Raji (cell line): ENCODE data around the gene GLMN.

ENCODE experiments used
- POLR2A ChIP-seq: IDR thresholded peaks from 2 replicates; pipeline ENCODE4 v1.6.1; 2011; ENCODE audit warnings: low read depth, low read length, control low read depth; ENCODE audit not compliant: insufficient read depth

GLMN gene

DNA sequence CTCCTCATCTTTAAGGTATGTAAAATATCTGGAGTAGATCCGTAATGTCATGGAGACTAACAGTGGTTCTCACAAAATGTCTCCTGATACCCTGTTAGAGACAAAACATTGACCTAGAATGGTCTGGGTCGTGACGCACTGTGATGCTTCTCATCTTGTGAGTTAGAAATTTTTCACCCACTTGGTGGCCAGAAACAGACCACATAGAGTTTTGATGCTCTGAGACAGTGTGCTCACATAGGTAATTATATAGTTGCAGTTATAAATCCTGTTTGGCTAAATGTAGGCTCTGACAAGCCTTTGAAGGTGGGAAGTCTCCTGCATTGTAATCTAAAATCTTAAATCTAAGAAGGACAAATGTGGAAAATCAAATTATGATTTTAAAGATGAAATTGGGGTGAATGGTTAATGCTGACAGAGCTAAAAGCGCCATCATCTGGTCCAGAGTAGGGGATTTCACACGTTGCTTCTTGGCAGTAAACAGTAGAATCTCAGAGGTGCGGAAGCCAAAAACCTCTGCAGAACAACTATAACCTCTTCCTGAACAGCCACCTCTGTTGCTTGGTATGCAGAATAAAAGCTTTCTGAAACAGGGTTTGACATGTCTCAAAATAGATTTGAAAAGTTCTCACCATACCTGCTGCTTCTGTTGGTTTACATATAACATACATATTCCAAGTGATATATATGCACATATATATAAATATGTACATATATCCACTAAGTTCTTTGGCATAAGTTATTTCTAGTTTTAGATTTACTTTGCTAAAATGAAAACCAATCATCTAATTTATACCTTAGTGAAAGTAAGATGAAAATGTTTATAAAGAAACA lies 17.2 kb upstream of the GLMN start:
- TF ChIP-seq POLR2A: no peak

- TF ChIP-seq POLR2A: no peak
Measured at GRCh38 chr1:92314024-92314423, 15.2 kb upstream of the GLMN start.

DNA sequence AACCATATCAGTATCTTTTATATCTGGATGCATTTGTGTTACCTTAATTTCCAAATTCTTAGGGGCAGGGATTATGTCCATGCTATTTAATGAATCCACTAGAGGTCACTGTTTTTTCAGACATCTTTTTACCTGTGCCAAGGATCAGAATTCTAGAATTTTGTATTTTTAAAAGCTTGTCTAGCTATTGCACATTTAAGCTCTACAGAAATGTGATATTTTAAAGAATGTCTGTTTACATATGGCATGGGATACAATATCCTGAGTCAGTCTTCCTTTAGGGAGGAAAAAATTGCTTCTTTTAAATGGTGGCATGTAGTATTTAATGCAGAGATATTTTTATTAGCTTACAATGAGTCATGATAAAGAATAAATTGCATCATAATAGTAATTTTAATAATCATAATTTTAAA lies 11.4 kb upstream of the GLMN start:
- no peak for TF ChIP-seq POLR2A

GRCh38 chr1:92307980-92308379 lies 9.2 kb upstream of the GLMN start:
- TF ChIP-seq POLR2A: no peak

- TF ChIP-seq POLR2A: no peak
Measured at GRCh38 chr1:92306020-92306419, 7.2 kb upstream of the GLMN start.

GRCh38 chr1:92301021-92301420 lies 2.2 kb upstream of the GLMN start:
- no peak for TF ChIP-seq POLR2A

DNA sequence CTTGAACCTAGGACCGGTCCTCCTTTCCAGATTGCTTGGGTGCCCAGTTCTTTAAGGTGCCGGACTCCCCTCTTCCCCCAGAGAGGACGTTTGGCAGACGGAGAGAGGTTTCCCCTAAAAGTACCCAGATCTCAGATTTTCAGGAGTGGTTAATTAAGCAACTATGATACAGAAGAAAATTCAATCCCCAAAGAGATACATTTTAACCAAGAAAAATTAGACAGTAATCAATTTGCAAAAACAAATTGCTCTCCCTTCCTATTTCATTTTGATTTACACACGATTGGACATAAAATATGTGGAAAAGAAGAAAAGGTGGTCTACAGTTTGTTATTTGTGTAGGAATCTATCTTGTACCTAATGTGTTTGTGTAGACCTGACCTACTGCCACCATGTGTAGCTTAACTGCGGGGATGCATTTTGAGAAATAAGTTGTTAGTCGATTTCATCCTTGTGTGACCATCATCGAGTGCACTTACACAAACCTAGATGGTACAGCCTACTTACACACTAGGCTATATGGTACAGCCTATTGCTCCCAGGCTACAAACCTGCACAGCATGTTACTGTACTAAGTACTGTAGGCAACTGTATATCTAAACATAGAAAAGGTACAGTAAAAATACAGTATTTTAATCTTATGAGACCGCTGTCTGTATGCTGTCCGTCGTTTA lies 827 bp upstream of the GLMN start:
- TF ChIP-seq POLR2A: no peak

DNA sequence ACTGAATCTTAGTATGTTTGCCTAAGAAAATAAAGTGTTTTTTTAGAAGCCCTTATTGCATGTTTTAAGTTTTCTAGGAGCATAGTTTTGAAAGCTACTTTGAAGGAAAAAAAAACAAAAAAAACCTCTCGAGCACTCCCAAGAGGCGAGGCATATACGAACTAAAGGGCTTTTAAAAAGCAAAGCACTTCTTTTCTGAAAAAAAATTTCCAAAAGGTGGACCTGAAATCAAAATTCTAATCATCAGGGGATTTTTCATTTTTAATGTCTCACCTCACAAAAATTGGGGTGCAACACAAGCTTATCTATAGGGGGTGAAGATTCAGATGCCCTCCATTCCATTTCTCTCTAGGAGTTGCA lies 594 bp downstream of the GLMN start:
- TF ChIP-seq POLR2A: no peak

- no peak for TF ChIP-seq POLR2A
Measured at GRCh38 chr1:92291372-92291999, 7.3 kb downstream of the GLMN start.

DNA sequence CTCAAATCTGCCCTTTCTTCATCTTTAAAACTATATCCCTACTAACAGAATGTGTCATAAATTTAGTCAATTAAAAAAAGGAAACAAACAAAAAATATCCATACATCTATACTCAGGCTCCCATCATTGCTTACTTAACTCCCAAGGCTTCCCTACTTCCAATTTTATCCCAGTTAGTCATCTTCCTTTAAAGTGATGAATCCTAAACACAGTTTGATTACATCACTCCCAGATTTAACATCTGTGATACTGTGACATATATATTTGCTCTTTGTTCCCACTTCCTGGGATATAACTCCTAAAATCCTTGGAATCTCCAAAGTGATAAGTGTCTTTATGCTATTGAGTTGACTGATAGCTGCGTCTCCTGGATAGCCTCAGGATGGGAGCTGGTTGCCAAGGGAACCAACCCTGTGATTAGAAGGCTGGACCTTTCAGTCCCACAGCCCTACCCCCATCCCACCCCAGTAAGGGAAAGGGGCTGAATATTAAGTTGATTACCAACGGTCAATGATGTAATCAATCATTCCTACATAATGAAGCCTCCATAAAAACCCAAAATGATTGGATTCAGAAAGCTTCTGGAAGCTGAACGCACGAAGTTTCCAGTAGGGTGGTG lies 21.6 kb downstream of the GLMN start:
- TF ChIP-seq POLR2A: no peak

GRCh38 chr1:92276082-92276481 lies 22.7 kb downstream of the GLMN start:
- no peak for TF ChIP-seq POLR2A

DNA sequence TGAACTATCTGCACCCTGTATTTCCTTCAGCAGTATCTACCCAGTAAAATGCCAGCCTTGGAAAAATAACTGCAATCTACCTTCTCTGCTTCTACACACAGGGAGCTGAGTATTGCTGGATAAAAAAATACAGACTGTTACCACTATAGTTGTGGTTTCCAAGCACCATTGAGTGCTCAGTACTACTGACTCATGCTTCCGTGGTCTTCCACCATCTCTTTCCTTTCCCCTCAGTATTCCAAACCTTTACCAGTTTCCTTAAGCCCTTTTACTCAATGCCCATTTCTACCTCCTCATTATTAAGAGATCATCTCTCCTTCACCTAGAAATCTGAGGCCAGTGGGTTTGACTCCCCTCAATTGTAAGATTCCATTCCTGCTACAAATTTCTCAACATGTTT lies 23.8 kb downstream of the GLMN start:
- TF ChIP-seq POLR2A: no peak

DNA sequence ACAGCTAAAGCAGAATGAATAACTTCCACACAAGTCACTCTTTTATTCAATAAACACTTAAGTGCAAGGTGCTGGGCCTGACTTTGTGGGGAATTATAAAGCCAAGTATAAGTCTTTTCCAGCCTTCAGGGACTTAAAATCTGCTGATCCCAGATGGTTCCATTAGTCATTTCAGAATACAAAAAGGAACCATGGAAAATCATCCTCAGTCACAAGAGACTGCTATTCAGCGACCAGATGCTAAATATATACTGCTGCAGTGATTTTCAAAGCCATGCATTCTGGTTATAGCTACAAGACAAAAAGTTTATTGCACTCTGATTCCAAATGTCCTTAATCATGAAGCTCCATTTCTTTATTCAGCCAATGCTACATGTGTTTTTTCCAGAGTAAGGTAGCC lies 25.7 kb downstream of the GLMN start:
- TF ChIP-seq POLR2A: no peak

- TF ChIP-seq POLR2A: no peak
Measured at GRCh38 chr1:92262516-92262915, 36.3 kb downstream of the GLMN start.

DNA sequence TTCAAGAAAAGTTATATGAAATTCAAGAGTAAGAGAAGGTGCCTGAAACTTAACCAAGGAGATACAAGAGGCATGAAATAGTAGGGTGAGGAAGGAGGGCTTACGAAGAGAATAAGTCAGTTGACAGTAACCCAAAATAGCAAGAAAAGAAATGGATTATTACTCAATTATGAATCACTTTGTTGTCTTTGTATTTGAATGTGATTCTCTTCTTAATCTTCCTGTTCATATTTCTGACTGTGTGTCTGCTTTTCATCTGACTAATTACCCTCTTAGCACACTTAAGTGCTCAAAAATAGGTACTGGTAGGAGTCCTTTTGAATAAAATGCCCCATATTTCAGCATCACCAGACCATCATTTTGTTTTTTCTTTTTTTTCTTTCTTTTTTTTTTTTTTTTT lies 39.4 kb downstream of the GLMN start:
- TF ChIP-seq POLR2A: no peak

DNA sequence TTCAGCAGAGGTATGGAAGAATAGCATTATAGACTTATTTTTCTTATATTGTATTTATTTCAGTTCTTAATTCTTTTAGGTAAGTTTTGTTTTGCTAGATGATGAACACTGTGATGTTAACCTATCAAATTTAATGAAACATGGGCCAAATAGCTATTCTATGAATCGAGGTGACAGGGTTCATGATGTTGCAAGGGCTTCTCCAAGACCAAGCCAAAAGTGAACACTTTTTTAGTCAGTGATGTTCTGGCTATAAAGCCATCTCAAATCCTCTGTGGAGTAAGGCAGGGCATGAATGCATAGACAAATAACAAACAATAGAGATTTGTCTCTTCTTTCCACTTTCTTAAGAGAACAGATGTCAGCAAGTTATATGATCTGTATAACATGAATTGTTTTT lies 54.4 kb downstream of the GLMN start:
- no peak for TF ChIP-seq POLR2A
